Mucosa of descending colon (tissue), 3 donors: ENCODE measurements around the gene MSLN. TPM values are rescaled to one million over a fixed set of nuclear protein-coding genes. Genes with fewer than 3 reads are reported as not detected.

Source experiments
- ATAC-seq: fragments of 200-7000 bp; cut with Tn5 transposase; one replicate; pipeline ENCODE4 v1.9.1; 2020; ENCODE audit warnings: mild to moderate bottlenecking, moderate library complexity
- DNase-seq, 3 donors: peaks; one replicate each; pipeline ENCODE4 v3.0.0-alpha.2; 2020
- H3K36me3 ChIP-seq: fragments of 200-600 bp; one replicate; pipeline ENCODE4 v1.8.0; 2021; ENCODE audit warnings: low read depth, mild to moderate bottlenecking
- H3K4me1 ChIP-seq: fragments of 200-600 bp; one replicate; pipeline ENCODE4 v1.8.0; 2021; ENCODE audit warnings: low read depth, mild to moderate bottlenecking
- H3K4me3 ChIP-seq: fragments of 200-600 bp; one replicate; pipeline ENCODE4 v1.8.0; 2021; ENCODE audit warnings: mild to moderate bottlenecking
- H3K9me3 ChIP-seq: fragments of 200-600 bp; one replicate; pipeline ENCODE4 v1.8.0; 2021; ENCODE audit warnings: mild to moderate bottlenecking
- intact Hi-C, 2 donors: fragments of 100-400 bp; cut with DNase I in 1 of 2; cut with micrococcal nuclease in 1 of 2; formaldehyde crosslinking; loops; one replicate each; pipeline versions ENCODE4 v1.11.0 to v1.11.1; 2022; cut with DNase I, micrococcal nuclease
- total RNA-seq, 3 donors: library from RNA; stranded (reverse); fragmentation: NEBNext Ultra II Directional in 2 of 3; extraction: Animal tissue kit (Norgen Biotek cat#: 25700) in 2 of 3; gene quantifications; one replicate each; pipeline versions ENCODE4 v1.2.1 to v1.2.4, GENCODE V29; 2021 to 2023
- TF ChIP-seq, protein P1 (sequence below): fragments of 200-600 bp; IDR thresholded peaks from one replicate; pipeline ENCODE4 v1.8.0; 2022; ENCODE audit warnings: antibody characterized with exemption, mild to moderate bottlenecking
- donor health status: DM: no; HTN: no; CAD: no; lungs with moderate emphysema.
- donor health status: DM: no; HTN: no; CAD: no.
- donor health status: DM: no; HTN: yes; CAD: no.

MSLN gene
- total RNA-seq, 3 donors from 2014 or later, result 3.4 to 7.0 (median 4.7) TPM

DNA sequence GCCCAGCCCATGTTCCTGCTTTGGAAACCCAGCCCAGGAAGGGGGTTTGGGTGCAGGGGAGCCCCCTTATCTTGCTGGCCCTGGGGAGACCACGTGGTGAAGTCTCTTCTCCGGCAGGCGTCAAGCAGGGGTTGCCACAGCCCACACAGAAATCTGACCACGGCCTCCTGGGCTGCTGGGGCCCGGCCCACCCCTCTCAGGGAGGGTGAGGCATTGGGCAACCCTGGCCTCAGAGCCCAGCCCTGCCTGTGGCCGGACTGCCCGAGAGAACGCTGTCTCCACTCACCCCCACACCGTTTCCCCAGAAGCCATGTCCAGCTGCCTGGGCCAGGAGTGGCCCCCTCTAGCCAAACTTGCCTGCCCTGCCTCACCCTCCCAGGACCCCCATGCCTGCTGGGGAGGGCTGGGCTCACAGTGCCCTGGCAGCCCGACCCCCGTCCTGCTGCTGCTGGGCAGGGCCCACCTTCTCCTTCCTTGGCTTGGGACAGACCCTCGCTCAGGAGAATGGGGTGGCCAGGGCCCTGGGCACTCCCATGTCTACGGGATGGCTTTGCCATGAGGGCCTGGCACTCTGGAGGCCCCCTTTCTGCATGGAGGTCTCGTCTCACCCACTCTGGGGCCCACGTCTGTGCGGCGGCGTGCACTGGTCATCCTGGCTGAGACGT lies 20.9 kb downstream of the MSLN start:
- DNase-seq, result no peak
- intact Hi-C loops, result no loop called here
- Histone ChIP-seq H3K36me3 (no peaks in the 10 kb centered on the region), H3K4me3 (no peak overlapping the region), H3K9me3 (no peaks in the 10 kb centered on the region), H3K4me1 (no peaks in the 10 kb centered on the region)
- TF ChIP-seq, protein P1, sequence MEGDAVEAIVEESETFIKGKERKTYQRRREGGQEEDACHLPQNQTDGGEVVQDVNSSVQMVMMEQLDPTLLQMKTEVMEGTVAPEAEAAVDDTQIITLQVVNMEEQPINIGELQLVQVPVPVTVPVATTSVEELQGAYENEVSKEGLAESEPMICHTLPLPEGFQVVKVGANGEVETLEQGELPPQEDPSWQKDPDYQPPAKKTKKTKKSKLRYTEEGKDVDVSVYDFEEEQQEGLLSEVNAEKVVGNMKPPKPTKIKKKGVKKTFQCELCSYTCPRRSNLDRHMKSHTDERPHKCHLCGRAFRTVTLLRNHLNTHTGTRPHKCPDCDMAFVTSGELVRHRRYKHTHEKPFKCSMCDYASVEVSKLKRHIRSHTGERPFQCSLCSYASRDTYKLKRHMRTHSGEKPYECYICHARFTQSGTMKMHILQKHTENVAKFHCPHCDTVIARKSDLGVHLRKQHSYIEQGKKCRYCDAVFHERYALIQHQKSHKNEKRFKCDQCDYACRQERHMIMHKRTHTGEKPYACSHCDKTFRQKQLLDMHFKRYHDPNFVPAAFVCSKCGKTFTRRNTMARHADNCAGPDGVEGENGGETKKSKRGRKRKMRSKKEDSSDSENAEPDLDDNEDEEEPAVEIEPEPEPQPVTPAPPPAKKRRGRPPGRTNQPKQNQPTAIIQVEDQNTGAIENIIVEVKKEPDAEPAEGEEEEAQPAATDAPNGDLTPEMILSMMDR, result no peak
- no peak for ATAC-seq

DNA sequence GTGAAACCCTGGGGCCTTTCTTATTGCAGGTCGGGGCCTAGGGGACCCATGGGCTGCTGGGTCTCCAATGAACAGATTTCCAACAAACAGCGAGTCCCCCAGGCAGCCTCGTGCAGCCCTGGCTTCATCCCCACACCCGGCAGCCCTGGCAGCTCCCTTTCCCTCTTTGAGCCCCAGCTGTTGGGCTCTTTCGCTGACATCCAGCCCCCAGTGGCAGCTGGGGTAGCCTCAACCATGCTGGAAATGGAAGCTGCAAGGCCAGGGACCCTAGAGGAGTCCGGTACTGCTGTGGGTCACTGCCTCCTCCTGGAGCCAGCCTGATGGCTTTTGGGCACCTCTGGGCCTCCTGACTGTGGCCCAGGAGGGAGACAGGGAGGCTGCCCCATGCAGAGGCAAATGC lies 21.7 kb downstream of the MSLN start:
- no peaks in the 10 kb centered on the region for H3K36me3 ChIP-seq
- H3K4me1 ChIP-seq, result peaks cover 5% of the 10 kb centered on the region
- H3K9me3 ChIP-seq, result no peaks in the 10 kb centered on the region
- no peak overlapping the region for H3K4me3 ChIP-seq
- intact Hi-C loops, result no loop called here
- no peak for ATAC-seq
- no peak for DNase-seq
- TF ChIP-seq, protein P1, result no peak

DNA sequence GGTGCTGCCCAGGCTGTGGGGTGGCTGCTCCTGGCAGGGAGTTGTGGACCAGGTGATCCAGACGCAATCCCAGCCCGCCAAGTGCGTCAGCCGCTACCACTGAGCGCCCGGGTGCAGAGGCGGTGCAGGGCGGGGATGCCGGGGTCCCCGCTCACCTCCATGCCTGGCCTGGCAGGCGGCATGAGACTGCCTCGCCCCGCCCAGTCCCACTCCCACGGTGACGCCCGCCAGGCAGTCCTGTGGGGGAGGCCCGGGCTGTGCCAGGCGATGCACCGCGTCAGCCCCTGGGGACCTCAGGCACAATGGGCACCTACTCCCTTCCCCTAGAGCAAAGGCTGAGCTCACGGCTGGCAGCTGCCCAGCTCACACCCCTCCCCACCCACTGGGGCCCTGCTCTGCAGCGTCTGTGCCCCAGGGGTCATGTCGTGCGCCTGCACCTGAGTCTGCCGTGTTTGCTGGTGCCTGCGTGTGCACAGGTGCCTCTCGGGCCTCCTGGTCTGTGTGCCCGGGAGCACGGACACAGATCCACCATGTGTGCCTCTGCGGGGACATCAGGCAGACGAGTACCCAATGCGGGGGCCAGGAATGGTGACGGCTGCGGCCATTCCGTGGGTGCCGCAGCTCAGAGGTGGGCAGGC lies 22.4 kb downstream of the MSLN start:
- intact Hi-C loops, result no loop called here
- TF ChIP-seq, protein P1, result no peak
- DNase-seq, result no peak
- no peak for ATAC-seq
- peaks cover 10% of the 10 kb centered on the region for H3K4me1 ChIP-seq
- no peak overlapping the region for H3K4me3 ChIP-seq
- no peaks in the 10 kb centered on the region for H3K9me3 ChIP-seq
- no peaks in the 10 kb centered on the region for H3K36me3 ChIP-seq

DNA sequence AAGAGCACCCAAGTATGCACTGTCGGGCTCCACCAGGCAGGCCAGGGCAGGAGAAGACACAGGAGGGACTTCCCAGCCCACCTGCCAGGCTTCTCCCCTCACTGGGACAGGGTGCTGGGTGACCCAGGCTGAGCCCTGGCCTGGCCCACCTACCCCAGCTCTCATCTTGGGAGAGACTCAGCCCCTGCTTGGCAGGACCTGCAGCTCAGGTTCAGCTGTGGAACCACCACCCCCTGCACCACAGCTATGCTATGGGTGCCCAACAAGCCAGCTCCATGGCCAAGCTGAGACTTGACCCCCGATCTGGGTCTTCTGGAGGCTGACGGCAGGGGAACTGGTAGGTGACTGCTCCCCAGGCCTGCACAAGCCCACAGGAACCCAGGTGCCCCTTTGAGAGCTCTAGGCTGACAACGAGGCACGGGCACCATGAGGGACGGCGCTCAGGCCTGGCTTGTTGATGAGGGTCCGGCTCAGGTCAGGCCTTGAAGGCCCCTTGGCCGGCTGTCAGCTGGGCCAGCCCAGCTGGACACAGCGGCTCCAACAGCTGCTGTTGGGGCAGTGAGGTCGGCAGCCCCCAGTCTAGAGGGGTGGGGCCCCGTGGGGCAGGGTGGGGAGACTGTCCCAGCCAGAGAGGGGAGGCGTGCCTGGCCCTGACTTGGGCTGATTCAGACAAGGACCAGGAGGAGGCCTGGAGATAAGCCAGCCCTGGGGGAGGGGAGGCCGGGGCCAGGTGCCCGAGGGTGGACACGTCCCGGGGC lies 23.0 kb downstream of the MSLN start:
- ATAC-seq, result no peak
- intact Hi-C loops, result no loop called here

DNA sequence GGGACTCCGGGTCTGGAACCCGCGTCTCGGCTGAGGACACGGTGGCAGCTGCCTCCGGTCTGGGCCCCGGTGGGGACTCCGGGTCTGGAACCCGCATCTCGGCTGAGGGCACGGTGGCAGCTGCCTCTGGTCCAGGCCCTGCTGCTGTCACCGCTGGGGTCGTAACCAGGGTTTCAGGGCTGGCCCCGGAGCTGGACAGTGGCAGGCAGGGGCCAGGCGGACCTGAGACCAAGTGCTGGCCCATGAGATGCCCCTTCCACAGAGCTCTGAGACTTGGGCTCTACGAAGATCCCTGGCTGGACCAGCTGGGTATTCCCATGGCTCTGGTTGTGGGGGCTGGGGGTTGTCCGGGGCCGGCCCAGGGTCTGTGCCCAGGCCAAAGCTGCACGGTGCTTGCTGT lies 23.9 kb downstream of the MSLN start:
- ATAC-seq, result no peak
- H3K36me3 ChIP-seq, result no peaks in the 10 kb centered on the region
- TF ChIP-seq, protein P1, result no peak
- DNase-seq, result no peak
- no peak overlapping the region for H3K4me3 ChIP-seq
- peaks cover 17% of the 10 kb centered on the region for H3K4me1 ChIP-seq
- intact Hi-C loops, result no loop called here
- H3K9me3 ChIP-seq, result no peaks in the 10 kb centered on the region

More for the DNA sequence above, 23.0 kb downstream of the MSLN start:
- no peak overlapping the region for H3K4me3 ChIP-seq
- H3K36me3 ChIP-seq, result no peaks in the 10 kb centered on the region
- TF ChIP-seq, protein P1, result no peak
- no peaks in the 10 kb centered on the region for H3K9me3 ChIP-seq
- peaks cover 10% of the 10 kb centered on the region for H3K4me1 ChIP-seq
- no peak for DNase-seq
